ENCODE results near the gene DDAH2.

DDAH2 gene

GRCh38 chr6:31729979-31730630 lies 1.0 kb upstream of the DDAH2 start:
- DNase-seq: peak; percentile 91

DNA sequence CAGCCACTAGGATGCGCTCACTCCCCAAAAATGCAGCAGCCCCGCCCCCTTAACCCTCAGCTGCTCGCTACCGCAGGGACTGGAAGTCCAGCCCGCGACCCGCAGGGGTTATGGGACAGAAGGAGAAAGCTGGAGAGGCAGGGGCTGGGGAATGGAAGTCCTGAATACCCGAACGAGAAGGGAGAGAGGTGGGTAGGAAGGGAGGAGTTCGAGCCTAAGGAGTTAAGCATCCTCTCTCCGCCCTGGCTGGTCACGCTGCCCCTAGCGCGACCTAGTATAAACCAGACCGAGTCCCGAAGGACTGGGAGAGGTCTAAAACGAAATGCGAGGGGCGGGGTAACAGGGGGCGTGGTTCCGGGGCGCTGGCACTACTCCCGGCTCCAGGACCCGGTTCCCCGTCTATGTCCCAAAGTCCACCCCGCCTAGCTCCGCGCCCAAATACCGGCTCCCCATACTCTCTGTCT lies 448 bp upstream of the DDAH2 start:
- DNase-seq: peak; percentile 90

GRCh38 chr6:31727717-31728671 lies 1.1 kb downstream of the DDAH2 start:
- no peak for DNase-seq

DNA sequence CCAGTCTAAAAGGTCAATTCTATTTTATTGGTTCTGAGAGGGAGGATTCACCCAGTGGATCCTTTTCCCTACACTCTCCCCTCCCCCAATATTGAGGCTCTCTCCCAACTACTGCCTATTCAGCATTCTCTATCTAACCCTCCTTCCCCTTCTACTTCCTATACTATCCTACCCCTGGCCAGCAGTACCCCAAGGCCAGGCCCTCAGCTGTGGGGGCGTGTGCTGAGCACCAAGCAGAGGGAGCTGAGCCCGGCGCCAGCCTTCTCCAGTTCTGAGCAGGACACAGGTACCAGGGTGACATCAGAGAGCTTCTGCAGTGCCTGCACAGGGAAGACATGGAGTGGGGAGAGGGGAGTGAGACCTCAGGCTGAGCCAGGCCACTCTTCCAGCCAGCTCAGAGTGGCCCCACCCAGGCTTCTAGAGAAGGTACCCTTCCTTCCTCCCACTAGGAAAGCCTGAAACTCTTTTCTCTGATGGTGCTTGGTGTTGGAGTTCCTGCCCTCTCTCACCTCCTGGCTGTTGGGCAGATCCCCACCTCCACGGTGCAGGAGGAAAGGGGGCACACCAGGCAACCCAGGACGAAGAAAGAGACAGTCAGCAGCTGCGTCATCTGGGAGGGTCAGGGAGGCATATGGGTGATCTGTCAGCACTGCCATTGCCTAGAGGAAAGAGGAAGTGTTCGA lies 1.9 kb downstream of the DDAH2 start:
- no peak for DNase-seq

GRCh38 chr6:31725502-31726350 lies 3.4 kb downstream of the DDAH2 start:
- DNase-seq: no peak

DNA sequence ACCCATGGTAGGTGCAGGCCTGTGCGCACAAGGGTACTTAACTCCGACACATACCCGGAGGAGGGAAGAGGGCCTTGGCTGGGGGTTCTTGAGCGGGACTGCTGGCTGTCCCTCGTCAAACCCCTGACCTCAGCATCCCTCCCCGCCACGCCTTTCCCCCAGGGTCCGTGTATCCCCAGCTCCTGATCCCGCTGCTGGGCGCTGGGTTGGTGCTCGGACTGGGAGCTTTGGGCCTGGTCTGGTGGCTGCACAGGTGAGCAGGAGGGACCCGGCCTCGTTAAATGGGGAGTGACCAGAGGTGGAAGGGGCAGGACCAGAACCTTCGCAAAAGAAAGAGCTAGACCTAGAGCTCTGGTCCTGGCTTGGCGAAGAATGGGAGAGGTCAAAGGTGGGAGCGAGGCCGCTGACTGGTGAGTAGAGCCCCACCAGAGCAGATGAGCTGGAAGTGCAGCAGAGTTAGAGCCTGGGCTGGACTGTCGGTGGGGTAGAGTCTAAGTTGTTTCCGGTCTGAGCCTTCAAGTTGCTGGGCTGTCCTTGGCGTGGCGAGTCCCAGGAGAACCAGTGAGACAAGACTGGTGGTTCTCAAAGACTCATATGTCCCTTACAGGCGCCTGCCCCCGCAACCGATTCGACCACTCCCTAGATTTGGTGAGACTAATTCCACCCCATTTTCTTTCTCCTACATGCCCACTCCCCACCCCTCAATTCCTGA lies 5.0 kb downstream of the DDAH2 start:
- no peak for DNase-seq

- DNase-seq: no peak
These were observed 5.7 kb downstream of the DDAH2 start, which contains the start of gene MPIG6B for GRCh38 chr6:31723245-31723979. Gene MPIG6B, plus strand, starts transcription at chr6:31723373. Its CDS starts 11 bp downstream, at chr6:31723384.

GRCh38 chr6:31722173-31722572 lies 6.9 kb downstream of the DDAH2 start:
- DNase-seq: no peak

DNA sequence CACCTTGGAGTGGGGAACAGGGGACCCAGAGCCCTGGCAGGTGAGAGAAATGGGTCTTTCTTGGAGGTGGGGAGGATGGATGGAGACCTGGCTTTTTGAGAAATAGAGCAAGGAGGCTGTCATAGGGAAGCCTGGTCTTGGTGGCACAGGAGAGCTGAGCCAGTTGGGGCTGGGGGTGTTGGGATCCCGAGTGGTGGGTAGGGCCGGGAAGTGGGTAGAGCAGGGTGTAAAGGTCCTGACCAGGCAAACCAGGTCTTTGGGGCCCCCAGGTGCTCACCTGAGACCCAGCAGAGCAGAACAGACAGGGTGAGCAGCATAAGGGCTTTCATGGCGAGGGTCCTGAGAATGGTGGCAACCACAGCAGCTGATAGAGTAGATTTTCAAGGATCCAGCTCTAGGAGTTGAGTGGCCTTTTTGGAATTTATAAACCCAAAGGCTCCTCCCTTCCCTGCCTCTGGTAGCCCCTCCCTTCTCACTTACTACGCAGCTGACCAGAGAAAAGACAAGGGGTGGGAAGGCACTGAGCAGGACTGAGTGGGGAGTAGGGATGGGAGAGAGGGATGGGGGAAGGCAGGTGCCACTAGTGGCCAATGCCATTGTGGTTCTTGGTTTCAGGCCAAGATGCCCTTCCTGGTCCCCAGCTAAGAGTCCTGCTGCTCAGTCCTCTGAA lies 7.6 kb downstream of the DDAH2 start, which contains the start of gene LY6G6C:
TSS of gene LY6G6C (minus strand) at position 396 of the 670 bp plus-strand sequence. CDS start at position 329, 67 bp downstream.
- no peak for DNase-seq

DNA sequence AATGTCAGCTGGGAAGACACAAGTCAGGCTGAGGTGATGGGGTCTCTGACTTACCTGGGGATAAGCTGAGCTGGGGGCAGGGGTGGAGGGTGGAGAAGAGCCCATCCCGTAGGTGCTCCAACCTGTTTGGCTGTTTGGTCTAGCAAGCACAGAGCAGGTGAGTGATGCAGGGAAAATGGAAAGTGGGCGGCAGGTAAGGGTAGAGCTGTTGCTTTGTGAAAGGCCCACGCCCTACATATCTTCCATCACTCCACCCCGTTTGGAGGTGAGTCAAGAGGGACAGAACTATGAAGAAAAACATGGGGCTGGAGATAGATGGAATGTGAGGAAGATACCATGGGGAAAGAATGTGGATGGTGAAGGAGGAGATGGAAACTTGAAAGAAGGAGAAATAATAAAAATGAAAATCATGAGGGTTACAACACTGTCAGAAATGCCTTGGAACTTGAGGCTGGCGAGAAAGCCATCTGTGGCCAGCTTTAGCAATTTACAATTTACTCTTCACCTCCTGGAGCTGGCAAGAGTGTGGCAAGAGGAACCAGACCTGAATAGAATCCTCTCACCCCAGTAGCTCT lies 8.8 kb downstream of the DDAH2 start:
- DNase-seq: no peak

DNA sequence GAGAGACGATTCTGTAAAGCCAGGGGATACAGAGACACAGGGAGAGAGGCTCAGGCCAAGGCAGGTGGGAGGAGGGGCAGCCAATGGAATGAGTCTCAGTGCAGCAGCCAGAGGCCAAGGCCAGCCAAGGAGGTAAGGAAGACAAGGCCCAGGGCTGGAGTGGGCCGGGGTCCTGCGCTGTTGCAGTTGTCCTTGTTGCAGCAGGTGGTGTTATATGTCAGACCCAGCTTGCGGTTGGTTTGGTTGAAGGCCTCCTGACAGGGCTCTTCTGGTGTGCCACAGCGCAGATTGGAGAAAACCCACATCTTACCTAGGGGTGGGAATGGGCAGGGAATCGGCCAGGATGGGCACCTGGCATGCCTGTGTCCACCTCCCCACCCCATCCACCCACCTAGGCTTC lies 10.1 kb downstream of the DDAH2 start:
- no peak for DNase-seq

GRCh38 chr6:31718265-31718664 lies 10.8 kb downstream of the DDAH2 start:
- no peak for DNase-seq

DNA sequence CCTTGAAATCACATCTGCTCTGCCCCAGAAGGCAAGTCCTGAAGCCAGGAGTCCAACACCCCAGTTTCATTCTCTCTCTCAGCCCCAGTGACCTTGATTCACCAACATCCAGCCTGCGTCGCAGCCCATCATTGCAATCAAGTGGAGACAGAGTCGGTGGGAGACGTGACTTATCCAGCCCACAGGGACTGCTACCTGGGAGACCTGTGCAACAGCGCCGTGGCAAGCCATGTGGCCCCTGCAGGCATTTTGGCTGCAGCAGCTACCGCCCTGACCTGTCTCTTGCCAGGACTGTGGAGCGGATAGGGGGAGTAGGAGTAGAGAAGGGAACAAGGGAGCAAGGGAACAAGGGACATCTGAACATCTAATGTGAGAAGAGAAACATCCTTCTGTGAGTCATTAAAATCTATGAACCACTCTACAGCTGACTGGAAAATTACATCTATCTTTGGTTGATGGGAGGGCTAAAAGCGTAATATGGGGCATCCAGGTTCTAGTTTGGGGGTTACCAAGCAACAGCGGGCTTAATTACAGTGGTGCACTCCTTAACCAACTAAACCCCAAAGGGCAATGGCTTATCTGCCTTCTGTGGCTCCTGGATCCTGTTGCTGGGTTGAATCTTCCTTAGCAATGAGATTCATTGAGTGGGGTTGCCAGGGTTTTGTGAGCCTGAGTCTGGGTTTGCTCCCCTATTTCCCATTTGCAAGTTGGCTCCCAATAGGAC lies 11.4 kb downstream of the DDAH2 start:
- no peak for DNase-seq

DNA sequence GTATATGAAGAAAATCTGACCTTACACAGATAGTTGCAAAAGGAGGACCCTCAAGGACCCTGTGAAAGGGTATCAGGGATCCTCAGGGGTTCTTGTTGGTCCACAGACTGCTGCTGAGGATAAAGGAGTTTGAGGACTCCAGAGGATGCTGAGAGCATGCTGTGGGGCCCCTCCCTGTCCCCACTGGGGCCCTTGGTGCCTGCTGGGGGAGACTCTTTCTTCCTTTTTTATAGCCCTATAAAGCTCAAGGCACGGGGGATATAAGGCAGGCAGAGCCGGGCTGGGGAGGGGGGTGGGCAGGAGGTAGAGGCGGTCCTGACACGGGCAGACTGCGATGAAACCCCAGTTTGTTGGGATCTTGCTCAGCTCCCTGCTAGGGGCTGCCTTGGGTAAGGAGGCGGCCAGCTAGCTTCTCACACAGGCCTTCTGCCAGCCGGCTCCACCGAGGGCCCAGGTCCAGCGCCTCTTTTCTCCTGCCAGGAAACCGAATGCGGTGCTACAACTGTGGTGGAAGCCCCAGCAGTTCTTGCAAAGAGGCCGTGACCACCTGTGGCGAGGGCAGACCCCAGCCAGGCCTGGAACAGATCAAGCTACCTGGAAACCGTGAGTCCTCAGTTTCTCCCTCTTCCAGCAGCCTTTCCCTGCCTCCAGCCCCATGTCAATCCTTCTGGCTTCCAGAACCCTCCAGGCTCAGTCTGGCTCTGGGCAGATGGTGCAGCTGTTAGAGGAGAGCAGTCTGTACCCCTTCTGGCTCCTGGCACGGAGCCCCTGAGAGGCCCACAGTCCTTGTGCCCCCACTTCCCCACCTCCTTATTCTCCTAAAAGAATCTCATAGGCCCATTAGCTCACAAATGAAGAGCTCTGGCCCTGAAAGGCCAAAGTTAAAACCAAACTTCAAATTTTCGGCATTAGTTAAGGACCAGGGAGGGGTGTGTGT lies 13.8 kb downstream of the DDAH2 start, which contains the start of gene LY6G6D:
TSS of gene LY6G6D (plus strand) at position 327 of the 937 bp plus-strand sequence. CDS start at position 335, 8 bp downstream.
- no peak for DNase-seq

GRCh38 chr6:31713991-31714684 lies 15.0 kb downstream of the DDAH2 start:
- no peak for DNase-seq

DNA sequence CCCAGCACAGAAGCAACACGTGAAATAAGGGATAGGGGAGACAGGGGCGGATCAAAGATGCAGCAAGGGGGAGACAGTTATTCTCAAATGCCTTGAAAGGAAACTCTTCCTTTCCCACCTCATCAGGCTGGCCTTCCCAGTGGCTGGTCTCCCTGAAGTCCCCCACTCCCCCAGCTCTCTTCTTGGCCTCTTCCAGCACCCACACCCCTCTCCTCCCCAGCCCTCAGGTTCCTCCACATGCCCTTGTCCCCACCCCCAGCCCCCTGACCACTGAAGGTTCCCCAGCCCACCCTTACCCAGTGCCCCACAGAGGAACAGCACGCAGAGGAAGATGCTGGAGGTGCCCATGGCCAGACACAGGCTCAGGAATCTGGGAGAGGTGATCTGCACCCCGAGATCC lies 15.6 kb downstream of the DDAH2 start:
- no peak for DNase-seq

- DNase-seq: no peak
These were observed 16.8 kb downstream of the DDAH2 start for GRCh38 chr6:31712296-31712695.

Data from EL (cell line).